ENCODE measurements around the gene TEX29.

TEX29 gene

DNA sequence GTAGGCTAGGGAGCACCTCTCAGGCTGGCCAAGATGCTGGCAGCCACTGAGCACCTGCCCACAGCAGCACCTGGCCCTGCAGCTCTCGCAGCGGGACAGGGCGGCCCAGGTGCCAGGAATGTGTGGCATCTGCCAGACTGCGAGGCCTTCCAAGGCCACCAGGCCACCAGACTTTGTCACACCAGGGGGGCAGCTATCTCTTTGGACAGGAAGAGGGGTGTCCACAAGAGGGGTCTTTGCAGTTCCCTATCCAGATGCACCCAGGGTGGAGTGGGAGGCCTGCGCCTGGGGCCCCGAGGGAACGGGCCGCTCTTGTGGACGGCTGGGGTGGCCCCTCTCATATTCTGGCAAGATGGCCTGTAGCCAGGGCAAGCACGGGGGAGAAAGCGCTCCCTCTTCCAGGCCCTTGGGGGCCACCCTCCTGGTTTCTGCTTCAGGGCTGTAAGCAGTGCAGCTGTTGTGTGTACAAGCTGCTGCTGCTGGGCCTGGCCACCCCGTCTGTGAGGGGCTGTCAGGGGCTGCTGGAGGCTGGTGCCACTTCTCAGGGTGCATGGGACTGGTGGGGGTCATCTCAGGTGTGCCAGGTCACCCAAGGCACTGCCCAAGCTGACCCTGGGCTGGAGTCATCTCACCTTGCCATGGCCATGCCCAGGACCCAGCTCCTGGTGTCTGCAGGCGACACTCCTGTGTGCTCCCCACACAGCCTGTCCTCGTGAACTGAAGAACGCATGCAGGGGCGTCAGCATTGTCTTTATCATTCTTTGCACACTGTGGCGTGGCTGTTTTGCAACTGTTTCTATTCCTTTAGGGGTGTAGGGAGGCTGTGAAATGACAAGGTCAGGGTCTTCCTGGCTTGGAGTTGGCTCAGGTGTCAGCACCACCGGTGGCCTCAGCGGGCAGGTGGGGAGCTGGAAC is 1.8 kb downstream of the TEX29 start:
- no peak for DNase-seq (ENCODE audit: low read depth in 4 of 4, low spot score in 1 of 4)

- no peak for DNase-seq (ENCODE audit: low read depth in 4 of 4, low spot score in 1 of 4)
Measured at GRCh38 chr13:111322916-111323331, 2.5 kb downstream of the TEX29 start.

GRCh38 chr13:111323549-111323948 is 3.1 kb downstream of the TEX29 start:
- no peak for DNase-seq (ENCODE audit: low read depth in 4 of 4, low spot score in 1 of 4)

- no peak for DNase-seq (ENCODE audit: low read depth in 4 of 4, low spot score in 1 of 4)
Measured at GRCh38 chr13:111323950-111324651, 3.7 kb downstream of the TEX29 start.

DNA sequence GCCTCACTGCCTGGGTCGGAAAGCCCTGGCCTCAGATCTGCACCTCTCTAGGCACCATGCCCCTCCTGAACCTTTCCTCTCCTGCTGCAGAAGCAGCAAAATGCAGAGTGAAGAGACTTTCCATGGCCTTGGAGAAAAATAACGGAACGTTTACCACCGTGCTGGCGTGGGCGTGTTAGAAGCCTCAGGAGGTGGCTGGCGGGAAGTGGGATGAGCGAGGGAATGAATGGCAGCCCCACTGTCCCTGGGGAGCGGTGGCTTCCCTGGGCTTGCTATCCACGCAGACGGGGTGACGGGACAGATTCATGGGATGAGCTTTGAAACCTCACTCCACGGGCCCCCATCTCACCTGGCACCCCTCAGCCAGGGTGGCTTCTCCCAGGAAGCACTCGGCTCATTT is 4.3 kb downstream of the TEX29 start:
- no peak for DNase-seq (ENCODE audit: low read depth in 4 of 4, low spot score in 1 of 4)

- DNase-seq (ENCODE audit: low read depth in 4 of 4, low spot score in 1 of 4): no peak
Measured at GRCh38 chr13:111325146-111325890, 4.9 kb downstream of the TEX29 start.

GRCh38 chr13:111325941-111326620 is 5.6 kb downstream of the TEX29 start:
- no peak for DNase-seq (ENCODE audit: low read depth in 4 of 4, low spot score in 1 of 4)

DNA sequence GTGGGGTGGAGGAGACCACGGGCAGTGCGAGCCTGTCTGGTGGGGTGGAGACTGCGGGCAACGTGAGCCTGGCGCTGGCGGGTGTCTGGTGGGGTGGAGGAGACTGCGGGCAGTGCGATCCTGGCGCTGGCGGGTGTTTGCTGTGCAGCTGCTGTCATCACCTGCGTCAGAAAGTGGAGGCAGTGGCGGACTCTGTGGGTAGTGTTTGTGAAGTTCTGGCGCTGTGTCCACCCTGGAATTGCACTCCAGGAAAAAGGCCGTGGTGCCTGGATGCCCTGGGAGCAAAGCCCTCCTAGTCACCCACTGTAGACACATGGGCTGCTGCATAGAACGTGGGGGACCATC is 6.2 kb downstream of the TEX29 start:
- DNase-seq (ENCODE audit: low read depth in 4 of 4, low spot score in 1 of 4): no peak

DNA sequence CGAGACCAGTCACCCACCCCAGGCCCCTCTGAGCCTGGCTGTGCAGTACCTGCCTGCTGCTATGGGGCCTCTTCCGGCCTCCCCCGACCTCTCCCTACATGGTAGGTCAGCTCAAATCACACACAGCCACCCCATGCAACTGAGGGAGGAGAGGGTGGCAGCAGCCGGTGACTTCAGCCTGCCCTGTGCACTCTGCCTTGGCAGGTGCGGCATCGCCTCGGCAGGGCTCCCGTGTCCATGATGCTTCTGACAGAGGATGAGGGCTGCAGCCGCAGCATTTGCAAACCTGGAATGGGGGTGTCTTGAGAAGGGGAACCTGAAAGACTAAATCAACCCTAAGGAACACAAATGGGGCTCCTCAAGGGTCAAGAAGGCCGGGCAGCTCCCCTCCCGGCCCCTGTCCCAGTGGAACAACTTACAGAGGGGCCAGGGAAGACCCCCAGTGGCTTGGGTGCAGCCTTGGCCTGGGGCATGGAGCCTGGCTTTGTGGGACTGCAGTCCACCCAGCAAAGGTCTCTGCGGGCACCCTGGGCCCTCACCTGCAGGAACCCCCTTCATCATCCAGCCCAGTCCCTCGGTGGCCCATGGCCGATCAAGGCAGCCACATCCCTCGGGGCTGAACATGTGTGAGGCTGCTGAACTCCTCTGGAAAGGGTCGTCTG is 6.7 kb downstream of the TEX29 start:
- DNase-seq (ENCODE audit: low read depth in 4 of 4, low spot score in 1 of 4): no peak

DNA sequence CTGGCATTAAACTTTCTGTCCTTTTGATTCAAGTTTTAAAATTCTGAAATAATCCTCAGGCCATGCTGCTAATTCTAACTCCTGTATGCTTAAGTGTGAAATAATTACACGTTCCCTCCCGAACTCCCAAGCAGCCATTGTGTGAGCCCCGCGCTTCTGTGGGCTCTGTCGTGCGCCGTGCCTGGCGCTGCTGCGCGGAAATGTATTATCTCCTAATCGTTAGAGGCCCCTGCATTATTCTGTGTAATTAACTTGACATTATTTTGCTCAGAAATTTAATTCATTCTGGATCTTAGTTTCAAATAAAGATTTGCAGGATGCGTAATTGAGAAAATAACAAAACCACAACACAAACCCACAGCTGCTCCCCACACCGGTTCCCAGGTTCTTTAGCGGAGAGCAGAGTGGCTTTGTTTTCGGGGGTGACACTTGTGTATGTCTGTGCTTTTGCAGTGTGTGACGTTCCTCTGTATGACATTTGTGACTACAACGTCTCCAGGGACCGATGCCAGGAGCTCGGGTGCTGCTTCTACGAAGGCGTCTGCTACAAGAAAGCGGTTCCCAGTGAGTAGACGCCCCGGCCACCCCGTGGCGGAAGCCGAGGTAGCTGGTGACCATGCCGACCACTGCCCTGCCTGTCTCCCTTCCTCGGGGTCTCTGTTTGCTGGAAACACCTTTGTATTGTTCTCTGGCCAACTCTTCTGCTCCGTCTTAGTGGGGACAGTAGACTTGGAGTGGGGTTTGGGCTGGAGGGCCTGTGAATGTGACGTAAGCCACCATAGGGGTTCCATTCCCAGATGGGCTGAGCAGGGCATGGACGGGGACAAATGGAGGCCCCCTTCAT is 7.5 kb downstream of the TEX29 start:
- no peak for DNase-seq (ENCODE audit: low read depth in 4 of 4, low spot score in 1 of 4)

DNA sequence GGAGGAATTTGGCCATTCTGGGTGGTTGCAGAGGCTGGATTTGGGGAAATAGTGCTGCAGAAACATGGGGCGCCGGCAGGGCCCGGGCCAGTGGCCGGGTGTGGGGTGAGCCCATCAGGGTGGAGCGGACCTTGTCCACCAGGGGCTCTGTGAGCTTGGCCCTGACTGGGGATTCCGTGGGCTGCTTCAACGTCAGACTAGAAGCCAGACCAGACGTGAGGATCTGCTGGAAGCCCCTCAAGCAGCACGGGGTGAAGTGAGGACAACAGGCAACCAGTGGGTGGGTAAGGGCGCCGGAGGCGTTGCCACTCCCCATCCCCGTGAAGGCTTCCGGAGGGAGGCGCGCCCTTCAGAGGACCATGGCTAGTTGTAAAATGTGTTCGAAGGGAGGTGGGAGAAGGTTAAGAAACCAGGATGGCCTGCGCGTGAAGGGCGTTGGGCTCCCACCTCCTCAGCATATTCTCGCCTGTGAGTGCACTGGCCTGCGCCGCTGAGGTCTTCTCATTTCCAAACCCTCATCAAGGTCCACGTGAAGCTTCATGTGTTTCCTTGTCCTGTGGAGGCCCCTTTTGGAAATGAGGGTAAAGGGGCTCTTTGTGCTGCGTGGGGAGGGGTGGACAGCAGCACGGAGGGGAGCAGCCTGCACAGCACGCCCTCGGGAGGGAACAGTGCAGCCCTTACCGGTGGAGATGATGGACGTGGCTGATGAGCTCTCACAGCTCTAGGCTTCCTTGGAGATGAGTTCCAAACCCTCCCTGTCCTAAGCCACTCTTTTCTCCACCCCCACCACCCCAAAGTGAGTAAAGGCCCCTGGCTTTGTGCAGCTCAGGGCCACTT is 8.3 kb downstream of the TEX29 start:
- DNase-seq (ENCODE audit: low read depth in 4 of 4, low spot score in 1 of 4): no peak

DNA sequence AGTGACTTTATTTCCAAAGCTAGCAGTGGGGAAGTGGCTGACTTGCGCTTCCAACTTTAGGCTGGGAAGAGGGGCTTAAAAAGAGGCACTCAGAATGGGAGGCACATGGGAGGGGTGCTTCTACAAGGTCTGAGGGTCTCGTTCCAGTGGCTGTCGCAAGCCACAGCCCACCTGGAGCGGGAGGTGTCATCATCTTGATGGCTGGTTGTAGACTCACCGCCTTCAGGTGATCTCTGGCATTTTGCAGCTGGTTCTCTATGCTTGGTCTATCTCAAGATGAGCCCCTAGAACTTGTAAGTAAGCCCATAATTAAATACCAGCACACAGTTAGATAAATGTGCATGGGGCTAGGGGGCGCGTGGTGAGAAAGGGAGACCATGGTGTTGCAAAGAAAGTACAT is 9.2 kb downstream of the TEX29 start:
- no peak for DNase-seq (ENCODE audit: low read depth in 4 of 4, low spot score in 1 of 4)

GRCh38 chr13:111330066-111330610 is 9.7 kb downstream of the TEX29 start:
- no peak for DNase-seq (ENCODE audit: low read depth in 4 of 4, low spot score in 1 of 4)

DNA sequence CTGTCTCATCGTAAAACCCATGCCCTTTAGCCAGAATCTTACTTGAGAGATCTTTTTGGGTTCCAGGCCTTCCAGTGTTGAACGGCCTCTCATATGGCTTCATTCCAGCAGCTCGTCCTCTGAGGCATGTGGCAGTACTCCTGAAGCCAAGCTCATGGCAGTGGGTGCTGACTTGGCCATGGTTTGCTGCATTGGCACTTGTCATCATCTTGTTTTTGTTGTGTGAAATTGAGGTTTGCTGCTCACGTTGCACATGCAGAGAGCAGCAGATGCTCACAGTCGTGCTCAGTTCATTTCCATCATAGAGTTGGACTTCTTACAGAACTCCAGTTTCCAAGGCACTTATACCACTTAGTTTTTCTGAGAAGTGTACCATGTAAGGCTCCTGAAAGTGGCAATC is 14.9 kb downstream of the TEX29 start:
- no peak for DNase-seq (ENCODE audit: low read depth in 4 of 4, low spot score in 1 of 4)

GRCh38 chr13:111336666-111337065 is 16.2 kb downstream of the TEX29 start:
- DNase-seq (ENCODE audit: low read depth in 4 of 4, low spot score in 1 of 4): no peak

DNA sequence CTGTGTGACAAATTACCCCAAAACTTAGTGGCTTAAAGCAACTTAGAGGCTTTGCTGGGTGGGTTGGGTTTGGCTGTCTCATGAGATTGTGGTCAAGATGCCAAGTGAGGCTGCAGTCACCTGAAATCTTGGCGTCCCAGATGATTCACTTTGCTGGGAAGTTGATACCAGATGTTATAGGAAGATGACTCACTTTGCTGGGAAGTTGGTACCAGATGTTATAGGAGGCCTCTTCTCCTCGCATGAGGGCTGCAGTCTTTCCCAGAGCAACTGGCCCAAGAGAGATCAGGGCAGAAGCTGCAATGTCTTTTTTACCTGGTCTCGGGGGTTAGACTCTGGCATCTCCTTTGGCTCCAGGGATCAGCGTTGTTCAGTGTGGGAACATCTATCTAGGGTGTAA is 16.8 kb downstream of the TEX29 start:
- no peak for DNase-seq (ENCODE audit: low read depth in 4 of 4, low spot score in 1 of 4)

DNA sequence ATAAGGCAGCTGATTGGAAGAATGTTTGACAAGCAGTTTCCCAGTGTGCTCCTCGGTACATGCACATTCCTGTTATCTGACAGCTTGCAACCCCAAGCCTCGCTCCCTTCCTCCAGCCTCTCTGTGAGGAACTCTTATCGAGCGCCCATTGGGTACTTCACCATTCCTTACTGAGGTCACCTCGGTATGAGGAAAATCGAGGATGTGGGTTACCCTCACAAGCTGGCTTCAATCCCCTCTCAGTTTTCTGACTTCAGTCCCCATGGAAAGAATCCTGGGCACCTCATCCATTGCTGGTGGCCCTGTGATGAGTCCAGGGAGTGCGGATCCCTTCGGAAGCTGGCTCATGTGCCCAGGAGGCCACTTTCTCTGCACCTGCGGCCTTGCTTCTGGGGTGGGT is 17.3 kb downstream of the TEX29 start:
- DNase-seq (ENCODE audit: low read depth in 4 of 4, low spot score in 1 of 4): no peak

DNA sequence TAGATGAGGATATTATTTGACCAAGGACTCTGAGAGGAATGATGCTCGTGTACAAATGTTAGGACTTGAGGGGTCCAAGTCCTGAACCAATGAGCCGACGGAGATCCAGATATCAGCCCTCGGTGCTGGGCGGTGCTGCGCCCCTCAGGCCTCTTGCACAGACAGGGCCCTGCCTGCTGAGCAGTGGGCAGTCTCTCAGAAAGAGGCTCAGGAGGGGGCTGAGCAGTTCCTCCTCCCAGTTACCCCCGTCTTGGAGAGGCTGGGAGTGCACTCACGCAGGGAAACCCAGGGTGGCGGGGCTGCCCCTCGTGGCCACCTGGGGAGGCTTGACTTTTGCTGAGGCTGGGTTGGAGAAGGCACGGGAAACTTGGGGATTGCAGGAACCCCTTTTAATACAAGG is 18.4 kb downstream of the TEX29 start:
- DNase-seq (ENCODE audit: low read depth in 4 of 4, low spot score in 1 of 4): no peak

Measured in stimulated activated CD4-positive, alpha-beta T cell treated with anti-CD3 and anti-CD28 coated beads, Interleukin-1b, Interleukin-23, amount 100 ng/mL, for 24 hours (primary cell).